ENCODE results near the gene USP47. TPM values are rescaled to one million over a fixed set of nuclear protein-coding genes. Genes with fewer than 3 reads are reported as not detected.

The USP47 gene
- total and polyA plus RNA-seq, 12 donors: 36.9 to 107 (median 43.0) TPM

GRCh38 chr11:11836676-11837231 lies 5.0 kb upstream of the USP47 start:
- Histone ChIP-seq H3K27me3 (no peaks in the 10 kb centered on the region), H3K4me1 (replicated peaks in 1 of 2) (peaks cover 0 to 4% of the 10 kb centered on the region in 2 donors), H3K4me3 (no peak overlapping the region), H3K36me3 (replicated peaks in 1 of 2) (no peaks in the 10 kb centered on the region), H3K27ac (no peak overlapping the region), H3K9me3 (replicated peaks in 1 of 3) (no peaks in the 10 kb centered on the region)
- DNase-seq: no peak
- WGBS, 4 donors: 88 to 94% (median 92%) methylated on average over 2 of the region's 2 CpGs
- TF ChIP-seq POLR2A (IDR thresholded peaks at IDR 0.05): no peak
- TF ChIP-seq CTCF (IDR thresholded peaks at IDR 0.05): no peak
- intact Hi-C loops (cut with DNase I): no loop called here

GRCh38 chr11:11839718-11840117 lies 2.1 kb upstream of the USP47 start:
- intact Hi-C loops (cut with DNase I): no loop called here
- TF ChIP-seq CTCF (IDR thresholded peaks at IDR 0.05) (no peak), POLR2A (IDR thresholded peaks at IDR 0.05) (no peak)
- H3K4me1 ChIP-seq (replicated peaks in 1 of 2): peaks cover 13 to 23% of the 10 kb centered on the region in 2 donors

GRCh38 chr11:11841116-11841722 lies 553 bp upstream of the USP47 start:
- intact Hi-C loops (cut with DNase I): no loop called here
- Histone ChIP-seq H3K4me1 (replicated peaks in 1 of 2) (peaks cover 28 to 38% of the 10 kb centered on the region in 2 donors), H3K4me3 (peak overlapping the region; percentile 60 to 80 (median 76)), H3K27ac (peak overlapping the region; percentile 90 to 99 (median 96)), H3K9me3 (replicated peaks in 1 of 3) (no peaks in the 10 kb centered on the region), H3K27me3 (no peaks in the 10 kb centered on the region), H3K36me3 (replicated peaks in 1 of 2) (no peaks in the 10 kb centered on the region)
- no peak for TF ChIP-seq POLR2A (IDR thresholded peaks at IDR 0.05)
- TF ChIP-seq CTCF (IDR thresholded peaks at IDR 0.05): peak in 1 of 6 experiments; percentile 60
- WGBS, 4 donors: 1 to 6% (median 4%) methylated on average over 21 of the region's 21 CpGs
- peak in 3 of 7 donors; percentile 38 to 66 (median 49) for DNase-seq

More at GRCh38 chr11:11839718-11840117, 2.1 kb upstream of the USP47 start:
- no peaks in the 10 kb centered on the region for H3K9me3 ChIP-seq (replicated peaks in 1 of 3)
- no peak for DNase-seq
- no peak overlapping the region for H3K27ac ChIP-seq
- H3K36me3 ChIP-seq (replicated peaks in 1 of 2): no peaks in the 10 kb centered on the region
- H3K4me3 ChIP-seq: no peak overlapping the region
- H3K27me3 ChIP-seq: no peaks in the 10 kb centered on the region

GRCh38 chr11:11842421-11843008 lies 743 bp downstream of the USP47 start:
- H3K4me3 ChIP-seq: peak overlapping the region; percentile 60 to 80 (median 76)
- peaks cover 32 to 49% of the 10 kb centered on the region in 2 donors for H3K4me1 ChIP-seq (replicated peaks in 1 of 2)
- H3K9me3 ChIP-seq (replicated peaks in 1 of 3): no peaks in the 10 kb centered on the region
- H3K36me3 ChIP-seq (replicated peaks in 1 of 2): no peaks in the 10 kb centered on the region
- DNase-seq: peak; percentile 55 to 78 (median 63)
- H3K27ac ChIP-seq: peak overlapping the region; percentile 90 to 99 (median 96)
- TF ChIP-seq POLR2A (IDR thresholded peaks at IDR 0.05) (peak in 1 of 2 donors; percentile 42), CTCF (IDR thresholded peaks at IDR 0.05) (no peak)
- WGBS, 4 donors: 0% methylated on average over 18 of the region's 18 CpGs
- intact Hi-C loops (cut with DNase I): no loop called here
- no peaks in the 10 kb centered on the region for H3K27me3 ChIP-seq
